ENCODE results near the gene PPP3CA.

DNA sequence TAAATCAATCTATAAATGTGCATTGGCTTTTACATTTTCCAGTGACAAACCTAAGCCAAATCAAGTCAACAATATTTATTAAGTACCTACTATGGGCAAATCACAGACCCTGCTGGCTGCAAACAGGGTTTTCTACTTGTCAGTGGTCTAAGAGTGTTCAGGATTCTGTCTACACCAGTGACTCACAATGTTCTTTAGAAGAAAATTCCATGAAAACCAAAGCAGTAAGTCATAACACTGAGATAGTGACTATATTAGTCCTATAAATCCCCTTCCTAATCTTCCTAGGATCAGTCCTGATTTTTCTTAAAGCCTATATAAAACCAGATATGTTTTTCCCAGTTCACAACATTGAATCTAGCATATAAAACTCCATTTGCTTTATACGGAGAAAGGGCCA is 69.7 kb downstream of the PPP3CA start:
- TF ChIP-seq, protein P1, sequence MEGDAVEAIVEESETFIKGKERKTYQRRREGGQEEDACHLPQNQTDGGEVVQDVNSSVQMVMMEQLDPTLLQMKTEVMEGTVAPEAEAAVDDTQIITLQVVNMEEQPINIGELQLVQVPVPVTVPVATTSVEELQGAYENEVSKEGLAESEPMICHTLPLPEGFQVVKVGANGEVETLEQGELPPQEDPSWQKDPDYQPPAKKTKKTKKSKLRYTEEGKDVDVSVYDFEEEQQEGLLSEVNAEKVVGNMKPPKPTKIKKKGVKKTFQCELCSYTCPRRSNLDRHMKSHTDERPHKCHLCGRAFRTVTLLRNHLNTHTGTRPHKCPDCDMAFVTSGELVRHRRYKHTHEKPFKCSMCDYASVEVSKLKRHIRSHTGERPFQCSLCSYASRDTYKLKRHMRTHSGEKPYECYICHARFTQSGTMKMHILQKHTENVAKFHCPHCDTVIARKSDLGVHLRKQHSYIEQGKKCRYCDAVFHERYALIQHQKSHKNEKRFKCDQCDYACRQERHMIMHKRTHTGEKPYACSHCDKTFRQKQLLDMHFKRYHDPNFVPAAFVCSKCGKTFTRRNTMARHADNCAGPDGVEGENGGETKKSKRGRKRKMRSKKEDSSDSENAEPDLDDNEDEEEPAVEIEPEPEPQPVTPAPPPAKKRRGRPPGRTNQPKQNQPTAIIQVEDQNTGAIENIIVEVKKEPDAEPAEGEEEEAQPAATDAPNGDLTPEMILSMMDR (IDR thresholded peaks at IDR 0.05), result no peak
- no peak for TF ChIP-seq POLR2A (IDR thresholded peaks at IDR 0.05)

Data from lower leg skin (tissue), 3 donors.